Measurements from ENCODE around the gene ZNF513. TPM values are rescaled to one million over a fixed set of nuclear protein-coding genes. Genes with fewer than 3 reads are reported as not detected.

Gene ZNF513
- total and polyA plus RNA-seq, 2 experiments from 2014 or later: 20.6 to 26.1 TPM

DNA sequence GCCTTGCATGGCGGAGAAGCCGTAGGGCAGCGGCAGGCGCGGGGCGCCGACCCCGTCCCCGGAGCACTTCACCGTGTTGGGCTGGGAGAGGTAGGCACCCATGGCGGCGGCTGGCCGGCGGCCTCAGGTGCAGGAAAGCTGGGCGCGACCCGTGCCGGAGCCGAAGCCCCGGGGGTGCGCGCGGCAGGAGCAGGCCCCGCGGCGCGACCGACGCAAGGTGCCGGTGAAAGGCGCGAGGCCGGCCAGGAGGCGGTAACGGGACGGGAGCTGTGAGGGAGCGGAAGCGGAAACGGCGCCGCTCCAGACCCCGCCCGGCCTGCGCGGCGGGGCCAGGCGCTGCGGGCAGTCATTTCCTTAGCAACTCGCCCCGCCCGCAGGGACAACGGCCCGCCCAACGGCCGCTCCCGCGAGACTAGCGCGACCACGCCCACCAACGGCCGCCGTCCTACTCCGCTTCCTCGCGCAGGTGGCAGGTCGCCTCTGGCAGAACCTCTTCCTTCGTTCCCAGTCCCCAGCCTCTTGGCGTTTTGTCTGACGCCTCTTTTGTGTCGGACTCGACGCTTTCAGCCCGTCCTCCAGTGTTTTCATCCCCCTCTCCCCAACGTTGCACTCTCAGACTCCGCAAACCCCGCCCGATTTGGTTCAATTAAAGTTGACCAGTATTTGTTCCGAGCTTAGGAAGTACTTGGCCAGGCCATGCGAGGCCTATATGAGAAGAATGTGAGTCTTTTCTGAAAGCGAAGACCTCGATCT lies 29.0 kb upstream of the ZNF513 start, which contains the start of gene PPM1G:
Gene PPM1G, minus strand, starts transcription at position 271 of the 753 bp plus-strand sequence. Its CDS starts 169 bp downstream, at position 102.
- peaks cover 3% of the 10 kb centered on the region for H3K4me1 ChIP-seq (ENCODE audit: insufficient read depth)
- H2AFZ ChIP-seq: peak within 1 kb of the TSS; percentile 85
- peak within 1 kb of the TSS; percentile 83 for H3K4me3 ChIP-seq
- peaks cover 46% of the 10 kb centered on the region for H3K79me2 ChIP-seq
- H3K36me3 ChIP-seq (replicated peaks; ENCODE audit: insufficient read depth, low read depth): no peaks in the 10 kb centered on the region
- TF ChIP-seq EZH2 (IDR thresholded peaks at IDR 0.05; ENCODE audit: borderline replicate concordance): no peak
- TF ChIP-seq CTCF (IDR thresholded peaks at IDR 0.05; ENCODE audit: poor library complexity): no peak
- no peak for TF ChIP-seq EZH2phosphoT487 (IDR thresholded peaks at IDR 0.05; ENCODE audit: low read depth, severe bottlenecking, unreplicated experiment)
- peak within 1 kb of the TSS; percentile 84 for H3K4me2 ChIP-seq
- H3K27ac ChIP-seq: peak within 1 kb of the TSS; percentile 90
- no peaks in the 10 kb centered on the region for H3K9me2 ChIP-seq (replicated peaks; ENCODE audit: insufficient read depth)
- H3K9me3 ChIP-seq (ENCODE audit: low read depth): no peaks in the 10 kb centered on the region
- DNase-seq (ENCODE audit: low spot score): peak; percentile 98
- peaks cover 3% of the 10 kb centered on the region for H4K20me1 ChIP-seq (ENCODE audit: insufficient read depth, poor library complexity, severe bottlenecking)
- no peaks in the 10 kb centered on the region for H3K27me3 ChIP-seq
- WGBS (ENCODE audit: low lambda C conversion rate, missing lambda C conversion rate): 3% methylated on average over 69 of the region's 82 CpGs

GRCh38 chr2:27408601-27409320 lies 28.2 kb upstream of the ZNF513 start:
- no peaks in the 10 kb centered on the region for H3K27me3 ChIP-seq
- TF ChIP-seq EZH2 (IDR thresholded peaks at IDR 0.05; ENCODE audit: borderline replicate concordance) (no peak), CTCF (IDR thresholded peaks at IDR 0.05; ENCODE audit: poor library complexity) (no peak), EZH2phosphoT487 (IDR thresholded peaks at IDR 0.05; ENCODE audit: low read depth, severe bottlenecking, unreplicated experiment) (no peak)
- DNase-seq (ENCODE audit: low spot score): no peak
- H3K4me3 ChIP-seq: peak overlapping the region; percentile 83
- H3K4me1 ChIP-seq (ENCODE audit: insufficient read depth): peaks cover 3% of the 10 kb centered on the region
- H3K9me2 ChIP-seq (replicated peaks; ENCODE audit: insufficient read depth): no peaks in the 10 kb centered on the region
- under 1% methylated on average over 33 of the region's 33 CpGs for WGBS (ENCODE audit: low lambda C conversion rate, missing lambda C conversion rate)
- H3K9me3 ChIP-seq (ENCODE audit: low read depth): no peaks in the 10 kb centered on the region
- no peaks in the 10 kb centered on the region for H3K36me3 ChIP-seq (replicated peaks; ENCODE audit: insufficient read depth, low read depth)
- peak overlapping the region; percentile 90 for H3K27ac ChIP-seq
- H4K20me1 ChIP-seq (ENCODE audit: insufficient read depth, poor library complexity, severe bottlenecking): peaks cover 7% of the 10 kb centered on the region
- H2AFZ ChIP-seq: peak overlapping the region; percentile 85
- peak overlapping the region; percentile 84 for H3K4me2 ChIP-seq
- peaks cover 53% of the 10 kb centered on the region for H3K79me2 ChIP-seq

- Histone ChIP-seq H3K27me3 (no peaks in the 10 kb centered on the region), H3K27ac (peak overlapping the region; percentile 90), H2AFZ (no peak overlapping the region), H3K4me1 (ENCODE audit: insufficient read depth) (peaks cover 3% of the 10 kb centered on the region), H3K9me3 (ENCODE audit: low read depth) (no peaks in the 10 kb centered on the region), H3K4me2 (peak overlapping the region; percentile 84), H3K79me2 (peaks cover 61% of the 10 kb centered on the region), H3K9me2 (replicated peaks; ENCODE audit: insufficient read depth) (no peaks in the 10 kb centered on the region), H4K20me1 (ENCODE audit: insufficient read depth, poor library complexity, severe bottlenecking) (peaks cover 14% of the 10 kb centered on the region), H3K36me3 (replicated peaks; ENCODE audit: insufficient read depth, low read depth) (no peaks in the 10 kb centered on the region), H3K4me3 (peak overlapping the region; percentile 83)
- peak; percentile 70 for DNase-seq (ENCODE audit: low spot score)
- TF ChIP-seq CTCF (IDR thresholded peaks at IDR 0.05; ENCODE audit: poor library complexity) (peak; percentile 61), EZH2 (IDR thresholded peaks at IDR 0.05; ENCODE audit: borderline replicate concordance) (no peak), EZH2phosphoT487 (IDR thresholded peaks at IDR 0.05; ENCODE audit: low read depth, severe bottlenecking, unreplicated experiment) (no peak)
- WGBS (ENCODE audit: low lambda C conversion rate, missing lambda C conversion rate): 53% methylated on average over 16 of the region's 16 CpGs
These were observed 27.4 kb upstream of the ZNF513 start for GRCh38 chr2:27407798-27408491.

All from hepatocyte (in vitro differentiated cells).